Endothelial cell of hepatic sinusoid (primary cell): ENCODE data around the gene PTK7.
"Not testable (repeated sequence)": the region's sequence is repeated elsewhere in the genome, so short reads cannot be mapped to it uniquely, and the experiment has no call there.

ENCODE experiments used
- in situ Hi-C: cut with HindIII; loops from 2 replicates; pipeline ENCODE4 v1.10.0; 2017; ENCODE audit warnings: low sequenced_read_pairs

Gene PTK7

DNA sequence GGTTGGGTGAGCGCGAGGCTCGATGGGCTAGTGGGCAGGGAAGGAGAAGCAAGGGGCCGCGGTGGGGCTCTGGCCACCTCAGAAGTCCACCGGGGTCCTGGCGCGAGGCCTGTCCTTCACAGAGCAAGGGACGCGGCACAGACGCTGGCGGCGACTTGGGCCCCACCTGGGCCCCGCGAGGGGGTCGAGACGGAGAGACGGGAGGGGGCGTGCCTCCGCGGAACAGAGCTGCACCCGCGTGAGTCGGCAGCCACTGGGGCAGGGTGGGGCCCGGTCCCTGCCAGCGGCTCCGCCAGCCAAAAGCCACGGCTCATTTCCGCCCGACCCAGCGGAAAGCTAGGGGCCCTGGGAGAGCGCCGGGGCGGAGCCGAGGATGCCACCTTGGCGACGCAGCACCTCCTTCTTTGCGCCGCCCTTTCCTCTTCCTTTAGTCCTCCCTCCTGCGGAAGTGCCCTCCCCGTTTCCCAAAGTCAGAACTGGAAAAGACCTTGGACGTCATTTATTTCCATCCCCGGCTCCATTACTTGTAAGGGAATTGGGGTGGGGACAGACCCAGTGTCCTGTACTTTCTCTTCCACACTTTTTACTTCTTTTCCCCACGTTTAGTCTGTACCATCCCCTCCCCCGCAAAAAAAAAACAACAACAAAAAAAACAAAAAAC, 22.4 kb upstream of the PTK7 start, which contains the start of gene CUL7:
CUL7 (minus strand) TSS at position 307 of the 661 bp plus-strand sequence. CDS start 1,063 bp downstream, outside the sequence.
- in situ Hi-C loops, result no loop called here

DNA sequence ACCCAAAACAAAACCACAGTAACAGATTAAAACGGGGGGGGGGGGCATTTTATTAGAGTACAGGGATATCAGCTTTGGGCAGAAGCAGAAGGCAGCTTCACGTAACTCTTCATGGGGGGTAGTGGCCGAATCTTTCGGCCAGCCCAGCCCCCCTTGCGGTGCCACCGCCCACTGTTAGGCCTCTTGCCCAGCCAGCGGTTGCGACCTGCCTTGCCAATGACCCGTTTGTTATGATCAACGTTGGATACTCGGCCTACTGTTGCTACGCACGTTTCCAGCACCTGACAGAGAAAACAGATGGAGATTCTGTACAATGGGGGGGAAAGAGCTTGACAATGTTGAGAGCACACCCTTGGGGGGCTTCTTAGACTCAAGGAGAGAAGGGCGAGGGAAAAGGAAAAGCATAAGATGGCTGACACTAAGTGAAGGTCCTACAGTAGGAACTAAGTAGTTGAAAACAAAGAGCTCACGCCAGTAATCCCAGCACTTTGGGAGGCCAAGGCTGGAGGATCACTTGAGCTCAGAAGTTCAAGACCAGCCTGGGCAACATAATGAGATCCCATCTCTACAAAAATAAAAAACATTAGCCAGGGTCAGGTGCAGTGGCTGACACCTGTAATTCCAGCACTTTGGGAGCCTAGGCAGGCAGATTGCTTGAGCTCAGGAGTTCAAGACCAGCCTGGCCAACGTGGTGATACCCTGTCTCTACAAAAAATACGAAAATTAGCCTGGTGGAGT, 21.7 kb upstream of the PTK7 start:
- in situ Hi-C loops, result no loop called here

DNA sequence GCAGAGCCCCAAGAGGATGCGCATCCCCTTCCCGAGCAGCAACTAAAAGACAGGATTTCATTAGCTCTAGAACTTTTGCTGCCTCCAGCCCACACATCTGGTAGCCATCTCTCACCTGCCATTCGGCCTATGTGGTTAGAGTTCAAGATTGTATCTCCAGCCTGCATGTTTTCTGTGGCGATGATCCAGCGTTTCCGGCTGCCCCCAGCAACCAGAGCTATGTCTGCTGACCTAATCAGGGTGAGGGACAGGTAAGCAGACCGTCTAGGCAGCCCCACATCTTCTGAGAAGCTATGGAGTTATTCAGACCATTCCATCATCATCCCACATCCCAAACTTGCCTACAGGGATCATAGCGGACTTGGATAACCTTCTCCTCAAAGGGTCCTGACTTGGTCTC, 20.1 kb upstream of the PTK7 start:
- in situ Hi-C loops, result no loop called here

DNA sequence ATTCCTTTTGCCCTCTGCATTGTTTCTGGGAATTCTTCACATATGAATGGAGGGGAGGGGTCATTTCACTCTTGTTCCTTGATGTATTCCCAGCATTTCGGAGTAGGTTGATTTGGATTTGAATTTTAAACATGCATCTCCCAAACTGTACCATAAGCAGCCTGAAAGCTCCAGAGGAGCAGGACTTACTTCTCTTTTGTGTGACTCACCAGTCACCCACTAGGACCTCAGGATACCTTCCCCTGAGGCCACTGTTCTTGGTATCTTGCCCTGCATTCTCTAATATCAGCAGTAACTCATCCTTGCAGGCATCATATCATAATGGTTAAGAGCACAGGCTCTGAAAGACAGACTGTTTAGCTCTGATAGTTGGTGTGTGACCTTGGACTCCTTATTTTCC, 17.6 kb upstream of the PTK7 start:
- in situ Hi-C loops, result no loop called here

DNA sequence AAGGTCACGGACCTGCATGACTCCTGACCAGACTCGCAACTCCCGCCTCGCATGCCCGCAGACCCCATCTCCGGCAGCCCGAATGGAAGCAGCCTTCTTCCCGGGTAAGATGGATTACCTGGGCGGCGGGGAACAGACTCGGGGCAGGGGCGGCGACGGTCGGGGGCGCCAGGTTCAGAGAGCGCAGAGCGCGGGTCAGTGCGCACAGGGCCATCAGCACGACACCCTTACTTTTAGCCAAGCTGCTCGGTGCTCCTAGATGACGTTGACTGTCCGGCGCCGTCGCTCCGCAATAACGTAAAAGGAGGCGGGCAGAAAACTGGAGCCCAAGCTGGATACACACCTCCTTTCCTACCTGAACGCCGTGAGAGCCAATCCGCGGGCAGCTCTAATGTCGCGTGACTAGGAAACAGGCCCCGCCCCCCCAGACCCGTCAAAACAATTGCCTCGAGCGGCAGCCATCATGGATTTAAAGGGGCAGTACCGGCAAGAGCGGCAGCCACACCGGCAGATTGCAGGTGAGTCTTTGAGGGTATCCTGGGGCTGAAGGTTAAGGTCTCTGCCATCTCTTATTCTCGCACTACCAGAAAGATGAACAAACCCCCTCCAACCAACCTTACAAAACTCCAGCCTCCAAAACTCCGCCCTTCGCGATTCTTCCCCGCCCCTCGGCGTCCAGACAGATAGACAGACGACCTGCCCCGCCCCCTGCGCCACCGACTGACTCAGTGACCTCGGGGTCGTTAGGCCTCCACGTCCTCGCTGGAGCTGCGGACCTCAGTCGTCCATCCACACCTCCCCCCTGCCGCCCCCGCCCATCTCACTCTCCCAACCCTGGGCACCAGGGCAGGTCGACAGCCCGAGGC, 16.7 kb upstream of the PTK7 start, which contains the start of the genes KLC4 and MRPL2:
KLC4 (plus strand) TSS at position 464 of the 866 bp plus-strand sequence. CDS start 1,705 bp downstream, outside the sequence.
MRPL2 (minus strand) TSS at position 267 of the 866 bp plus-strand sequence; CDS start at position 214, 53 bp downstream.
- in situ Hi-C loops, result no loop called here

DNA sequence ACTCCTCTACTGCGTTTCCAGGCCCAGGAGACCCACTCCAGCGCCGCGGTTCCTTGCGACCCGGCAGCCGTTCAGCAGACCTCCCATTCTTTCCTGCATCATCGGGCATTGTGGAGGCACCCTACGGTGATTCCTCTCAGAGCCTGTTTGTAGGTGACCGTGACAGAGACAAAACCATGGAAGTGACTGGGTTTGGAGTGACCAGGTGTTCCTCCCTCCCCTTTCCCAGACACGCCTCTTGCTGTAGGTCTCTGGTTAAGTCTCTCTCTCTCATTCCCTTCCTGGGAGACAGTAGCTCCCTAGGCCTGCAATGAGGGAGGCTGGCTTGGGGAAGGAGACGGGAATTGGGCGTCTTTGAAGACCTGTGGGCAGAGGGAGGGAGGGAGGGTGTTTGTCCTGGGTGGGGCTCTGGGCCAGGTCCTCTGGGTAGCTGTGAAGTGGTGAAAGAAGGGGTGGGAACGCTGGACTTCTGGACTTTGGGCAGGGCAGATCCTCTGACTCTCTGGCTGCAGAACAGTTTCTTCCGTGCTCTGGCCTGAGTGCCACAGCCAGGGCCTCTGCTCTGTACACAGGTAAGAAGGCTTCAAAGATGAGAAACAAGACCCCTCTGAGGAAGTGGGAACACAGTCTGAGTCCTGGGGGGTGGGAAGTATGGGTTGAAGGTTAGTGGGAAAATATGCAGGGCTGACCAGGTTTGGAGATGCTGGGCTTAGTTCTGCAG, 15.9 kb upstream of the PTK7 start:
- in situ Hi-C loops, result no loop called here

DNA sequence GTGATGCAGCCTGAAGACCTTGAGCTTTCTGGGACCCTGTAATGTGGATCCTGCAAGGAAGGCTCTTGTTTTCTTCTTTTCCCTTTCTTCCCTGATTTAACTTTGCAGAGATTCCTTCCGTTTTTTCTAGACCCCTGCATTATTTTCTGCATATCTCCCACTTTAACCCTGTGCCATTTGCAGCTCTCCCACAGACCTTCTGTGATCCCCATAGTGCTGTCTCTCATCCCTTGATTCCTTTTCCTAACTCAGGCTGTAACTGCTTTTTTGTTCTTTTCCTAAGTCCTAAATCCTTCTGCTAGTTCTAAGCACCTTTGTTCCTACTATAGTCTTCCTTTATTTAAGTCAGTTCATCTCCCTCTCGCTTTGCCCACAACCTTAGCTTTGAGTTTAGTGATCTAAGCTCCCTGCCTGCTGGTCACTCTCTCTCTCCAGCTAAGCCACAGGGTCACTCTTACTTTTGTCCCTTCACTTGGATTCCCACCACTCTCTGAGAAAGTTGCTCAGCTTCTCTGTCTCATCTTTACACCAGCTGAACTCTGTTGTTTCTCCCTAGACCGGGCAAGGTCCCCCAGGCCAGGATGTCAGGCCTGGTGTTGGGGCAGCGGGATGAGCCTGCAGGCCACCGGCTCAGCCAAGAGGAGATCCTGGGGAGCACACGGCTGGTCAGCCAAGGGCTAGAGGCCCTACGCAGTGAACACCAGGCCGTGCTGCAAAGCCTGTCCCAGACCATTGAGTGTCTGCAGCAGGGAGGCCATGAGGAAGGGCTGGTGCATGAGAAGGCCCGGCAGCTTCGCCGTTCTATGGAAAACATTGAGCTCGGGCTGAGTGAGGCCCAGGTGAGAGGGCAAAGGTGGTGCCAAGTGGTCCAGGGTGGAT, 15.1 kb upstream of the PTK7 start:
- in situ Hi-C loops, result no loop called here

DNA sequence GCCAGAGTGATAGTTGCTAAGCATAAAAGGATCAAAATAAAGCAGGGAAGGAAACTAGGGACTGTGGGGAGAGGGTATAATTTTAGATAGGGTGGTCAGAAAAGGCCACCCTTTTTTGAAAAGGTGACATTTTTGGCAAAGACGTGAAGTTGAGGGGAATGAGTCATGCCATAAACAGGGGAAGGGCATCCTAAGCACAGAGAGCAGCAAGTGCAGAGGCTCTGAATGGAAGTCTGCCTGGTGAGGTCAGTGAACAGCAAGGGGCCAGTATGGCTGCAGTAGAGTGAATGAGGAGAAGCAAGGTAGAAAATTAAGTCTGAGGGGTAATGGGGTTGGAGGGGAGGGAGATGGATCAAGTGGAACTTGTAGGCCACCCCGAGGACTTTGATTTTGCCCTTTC, 14.3 kb upstream of the PTK7 start:
- in situ Hi-C loops, result no loop called here

DNA sequence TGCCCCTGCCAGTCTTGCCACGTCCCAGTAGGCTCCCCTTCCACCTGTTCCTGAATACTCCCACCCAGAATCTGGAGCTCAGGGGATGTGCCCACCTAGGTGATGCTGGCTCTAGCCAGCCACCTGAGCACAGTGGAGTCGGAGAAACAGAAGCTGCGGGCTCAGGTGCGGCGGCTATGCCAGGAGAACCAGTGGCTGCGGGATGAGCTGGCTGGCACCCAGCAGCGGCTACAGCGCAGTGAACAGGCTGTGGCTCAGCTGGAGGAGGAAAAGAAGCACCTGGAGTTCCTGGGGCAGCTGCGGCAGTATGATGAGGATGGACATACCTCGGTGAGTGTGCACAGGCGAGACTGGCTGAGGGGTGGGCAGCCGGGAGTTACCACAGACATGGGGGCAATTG, 13.3 kb upstream of the PTK7 start:
- in situ Hi-C loops, result no loop called here

DNA sequence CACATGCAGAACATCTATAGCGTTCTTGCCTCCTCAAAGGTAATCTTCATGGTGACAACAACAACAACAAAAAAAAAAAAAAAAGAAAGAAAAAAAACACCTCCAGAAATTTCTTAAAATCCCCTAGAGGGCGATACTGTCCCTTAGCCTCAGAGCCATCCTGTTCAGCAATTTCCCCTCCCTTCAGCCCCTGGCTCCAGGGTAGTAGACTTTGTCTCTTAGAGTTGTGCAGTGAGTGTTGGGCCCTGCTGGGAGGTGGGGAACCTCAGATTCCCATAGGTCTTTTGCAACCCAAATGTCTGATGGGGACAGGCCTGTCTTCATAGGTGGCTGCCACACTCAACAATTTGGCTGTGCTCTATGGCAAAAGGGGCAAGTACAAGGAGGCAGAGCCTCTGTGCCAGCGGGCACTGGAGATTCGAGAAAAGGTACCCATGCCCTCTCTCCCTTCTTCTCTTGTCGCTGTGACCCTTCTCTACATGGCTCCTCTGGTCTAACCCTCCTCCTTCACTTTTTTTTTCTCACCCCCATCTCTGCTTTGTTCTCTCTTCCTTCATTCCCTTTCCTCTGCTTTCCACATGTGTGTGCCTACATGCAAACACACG, 6.0 kb upstream of the PTK7 start:
- in situ Hi-C loops, result no loop called here

DNA sequence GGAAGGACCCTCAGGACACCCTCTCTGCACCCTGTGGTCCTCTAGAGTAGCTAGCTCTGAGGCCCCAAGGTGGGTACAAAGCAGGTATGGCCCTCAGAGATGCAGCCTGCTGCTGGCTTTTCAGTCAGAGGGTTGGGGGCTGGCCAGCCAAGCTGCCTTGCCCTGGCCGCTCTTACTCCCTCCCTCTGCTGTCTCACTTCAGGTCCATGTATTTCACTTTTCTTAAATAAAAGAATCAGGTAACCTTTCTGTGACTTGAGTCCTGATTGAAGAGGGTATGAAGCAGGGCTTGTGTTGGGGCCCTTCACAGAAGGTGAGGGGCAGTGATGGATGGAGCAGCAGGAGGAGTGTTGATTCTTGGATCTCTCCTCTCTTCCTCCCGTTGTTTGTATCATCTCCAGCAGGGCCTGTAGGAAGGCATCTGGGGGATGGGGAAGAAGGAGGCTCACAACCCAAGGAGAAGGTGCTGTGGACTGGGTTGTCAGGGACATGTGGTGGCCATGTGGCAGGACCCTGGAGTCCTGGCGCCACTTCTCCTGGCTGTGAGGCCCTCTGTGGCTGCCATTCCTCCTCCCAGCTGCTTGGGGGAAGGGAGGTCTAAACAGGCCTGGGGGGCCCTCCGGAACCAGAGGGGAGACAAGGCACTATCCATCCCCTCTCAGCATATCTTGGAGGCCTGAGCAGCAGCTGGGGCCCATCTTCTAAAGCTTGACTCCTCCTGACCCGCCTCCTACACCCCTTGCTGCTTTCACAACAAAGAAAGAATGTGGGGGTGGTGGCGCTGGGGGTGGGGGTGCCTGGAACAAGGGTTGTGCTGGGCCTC, 1.1 kb upstream of the PTK7 start:
- in situ Hi-C loops, result no loop called here

DNA sequence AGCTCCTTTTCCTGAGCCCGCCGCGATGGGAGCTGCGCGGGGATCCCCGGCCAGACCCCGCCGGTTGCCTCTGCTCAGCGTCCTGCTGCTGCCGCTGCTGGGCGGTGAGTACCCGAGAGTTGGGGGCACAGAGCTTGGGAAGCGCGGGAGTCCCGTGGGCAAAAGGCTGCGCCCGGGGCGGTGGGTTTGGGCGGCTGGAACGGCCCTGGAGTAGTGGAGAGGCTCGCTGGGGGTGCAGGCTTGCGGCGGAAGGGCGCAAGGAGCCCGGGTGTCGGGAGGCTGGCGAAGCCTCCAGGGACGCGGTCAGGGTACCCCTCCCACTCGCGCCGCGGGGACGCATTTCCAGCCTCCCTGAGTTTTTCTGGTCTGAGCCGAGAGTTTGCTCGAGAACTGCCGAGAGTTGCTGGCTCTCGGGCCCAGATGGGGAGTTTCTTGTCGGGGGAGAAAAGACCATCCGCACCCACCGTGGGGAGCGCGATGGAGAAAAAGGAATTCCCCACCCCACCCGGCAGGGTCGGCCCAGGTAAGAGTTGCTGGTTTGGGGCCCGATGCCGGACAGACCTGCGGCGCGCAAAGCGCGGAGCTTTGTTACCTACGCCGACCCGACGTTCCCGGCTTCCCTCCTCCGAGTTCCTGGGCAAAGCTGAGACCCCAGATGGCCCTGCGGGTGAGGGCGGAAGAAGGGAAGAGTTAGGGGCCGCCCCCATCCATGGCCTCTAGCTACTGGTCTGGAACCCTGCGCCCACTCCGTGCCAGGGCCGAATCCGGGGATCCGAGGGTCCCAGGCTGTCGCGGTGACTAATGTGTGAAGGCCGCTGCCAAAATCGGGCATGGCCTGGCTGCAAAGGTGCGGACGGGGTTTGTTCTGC, 584 bp downstream of the PTK7 start:
- in situ Hi-C loops, result no loop called here

DNA sequence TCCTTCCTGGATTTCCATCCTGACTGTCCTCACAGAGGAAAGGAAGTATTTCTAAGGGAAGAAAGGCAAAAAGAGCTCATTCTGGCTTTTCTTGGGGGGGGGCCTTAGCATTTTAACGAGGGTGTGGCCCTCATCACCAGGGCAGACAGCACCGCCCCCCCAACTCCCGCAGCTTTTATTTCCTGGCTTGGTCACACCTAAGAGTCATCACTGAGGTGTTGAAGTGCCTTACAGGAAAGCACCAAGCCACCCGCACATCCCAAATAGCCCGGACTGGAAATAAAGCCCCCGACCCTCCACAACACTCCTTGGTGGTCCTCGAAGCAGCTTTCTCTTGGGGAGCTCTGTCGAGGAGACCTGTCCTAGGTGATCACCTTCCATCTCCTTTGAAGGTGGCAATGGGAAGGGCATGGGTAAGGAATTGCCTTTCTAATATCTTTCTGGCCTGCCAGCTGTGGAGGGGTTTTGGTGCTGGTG, 1.3 kb downstream of the PTK7 start:
- in situ Hi-C loops, result no loop called here

DNA sequence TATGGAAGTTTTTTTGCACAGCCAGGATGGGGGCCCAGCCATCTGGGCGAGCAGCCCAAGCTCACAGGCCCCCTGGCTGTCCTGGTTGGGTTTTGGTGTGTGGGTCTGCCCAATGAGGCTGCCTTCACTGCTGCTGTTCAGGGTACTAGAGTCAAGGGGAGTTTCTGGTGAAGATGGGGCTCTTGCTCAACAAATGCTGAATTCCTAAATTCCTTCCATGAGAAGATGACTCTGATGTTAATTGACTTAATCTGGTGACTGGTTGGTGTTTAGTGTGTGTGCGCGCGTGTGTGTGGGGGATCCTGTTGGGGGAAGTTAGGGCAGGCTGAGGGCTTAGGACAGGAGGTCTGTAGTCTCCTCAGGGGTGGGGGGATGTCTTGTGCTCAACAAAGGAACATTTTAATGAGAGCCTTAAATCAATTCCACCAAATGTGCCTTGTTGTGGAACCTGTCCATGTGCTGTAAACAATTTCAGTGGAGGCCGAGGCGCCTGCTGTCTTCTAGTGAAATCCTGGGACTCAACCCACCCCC, 1.9 kb downstream of the PTK7 start:
- in situ Hi-C loops, result no loop called here

DNA sequence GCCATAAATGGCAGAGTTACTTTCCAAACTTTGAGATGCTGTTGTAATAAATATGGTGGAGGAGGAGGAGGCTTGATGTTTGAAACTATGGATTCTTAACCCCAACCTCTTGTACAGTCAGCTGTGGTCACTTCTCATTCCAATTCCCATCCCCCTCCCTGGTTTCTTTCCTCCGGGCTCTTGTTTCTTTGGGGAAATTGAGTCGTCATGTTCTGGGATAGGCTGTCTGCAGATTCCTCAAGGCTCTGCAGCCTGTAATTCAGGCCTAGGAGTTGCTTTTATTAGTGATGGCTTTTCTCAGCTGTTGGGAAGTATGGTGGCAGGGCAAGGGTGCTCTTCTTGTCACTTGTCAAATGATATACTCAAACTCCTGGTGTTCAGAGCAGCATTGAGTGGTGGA, 2.6 kb downstream of the PTK7 start:
- in situ Hi-C loops, result no loop called here

DNA sequence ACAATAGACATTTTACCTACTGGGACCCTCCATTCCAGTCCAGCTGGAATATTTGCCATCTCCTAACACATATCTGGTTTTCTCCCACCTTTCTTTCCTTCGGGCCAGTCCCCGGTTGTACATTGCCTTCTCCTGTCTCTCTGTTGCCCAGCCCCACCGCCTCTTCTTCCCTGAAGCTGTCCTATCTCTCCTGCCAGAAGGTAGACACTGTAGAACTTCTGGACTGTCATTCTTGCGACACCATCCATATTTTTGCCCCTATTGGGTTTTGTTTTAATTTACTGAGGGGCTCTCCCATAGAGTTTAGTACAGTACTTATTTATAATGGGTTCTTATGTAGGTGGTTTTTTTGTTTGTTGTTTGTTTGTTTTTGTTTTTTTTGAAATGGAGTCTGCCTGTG, 4.9 kb downstream of the PTK7 start:
- in situ Hi-C loops, result no loop called here

DNA sequence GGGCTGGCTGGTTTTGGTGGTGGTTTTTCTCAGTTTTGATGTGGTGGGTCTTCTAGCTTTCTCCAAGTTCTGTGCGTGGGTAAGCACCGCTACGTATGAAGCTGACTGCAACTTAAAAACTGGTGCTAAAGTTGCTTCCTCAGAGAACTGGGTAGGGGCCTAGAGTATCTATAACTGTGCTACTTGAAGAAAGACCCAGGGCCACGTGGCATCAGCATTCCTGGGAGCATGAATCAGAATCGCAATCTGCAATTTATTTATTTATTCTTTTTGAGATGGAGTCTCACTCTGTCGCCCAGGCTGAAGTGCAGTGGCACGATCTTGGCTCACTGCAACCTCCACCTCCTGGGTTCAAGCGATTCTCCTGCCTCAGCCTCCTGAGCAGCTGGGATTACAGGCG, 5.8 kb downstream of the PTK7 start:
- in situ Hi-C loops, result not testable (repeated sequence)
